SK-N-SH (cell line): ENCODE data around the gene ABLIM2.

ENCODE experiments used
- EZH2phosphoT487 ChIP-seq: fragments of 200-600 bp; sonication (generic); IDR thresholded peaks from 2 replicates; pipeline ENCODE4 v1.6.1; 2017; ENCODE audit warnings: low read depth, mixed run types, mild to moderate bottlenecking, antibody characterized with exemption, moderate library complexity, borderline replicate concordance
- RAD21 ChIP-seq: IDR thresholded peaks from 2 replicates; pipeline ENCODE4 v1.6.1; 2012; ENCODE audit warnings: mild to moderate bottlenecking, low read length
- RFX5 ChIP-seq: IDR thresholded peaks from 2 replicates; pipeline ENCODE4 v1.6.1; 2012; ENCODE audit warnings: mild to moderate bottlenecking, improper control_type of control experiment, low read length
- YY1 ChIP-seq: IDR thresholded peaks from 2 replicates; pipeline ENCODE4 v1.4.0; 2012; ENCODE audit warnings: low read depth, mild to moderate bottlenecking
- TF ChIP-seq, protein P1 (sequence below): fragments of 200-600 bp; sonication (generic); IDR thresholded peaks from 2 replicates; pipeline ENCODE4 v1.6.1; 2017; ENCODE audit warnings: antibody characterized with exemption, mild to moderate bottlenecking, moderate library complexity

DNA sequence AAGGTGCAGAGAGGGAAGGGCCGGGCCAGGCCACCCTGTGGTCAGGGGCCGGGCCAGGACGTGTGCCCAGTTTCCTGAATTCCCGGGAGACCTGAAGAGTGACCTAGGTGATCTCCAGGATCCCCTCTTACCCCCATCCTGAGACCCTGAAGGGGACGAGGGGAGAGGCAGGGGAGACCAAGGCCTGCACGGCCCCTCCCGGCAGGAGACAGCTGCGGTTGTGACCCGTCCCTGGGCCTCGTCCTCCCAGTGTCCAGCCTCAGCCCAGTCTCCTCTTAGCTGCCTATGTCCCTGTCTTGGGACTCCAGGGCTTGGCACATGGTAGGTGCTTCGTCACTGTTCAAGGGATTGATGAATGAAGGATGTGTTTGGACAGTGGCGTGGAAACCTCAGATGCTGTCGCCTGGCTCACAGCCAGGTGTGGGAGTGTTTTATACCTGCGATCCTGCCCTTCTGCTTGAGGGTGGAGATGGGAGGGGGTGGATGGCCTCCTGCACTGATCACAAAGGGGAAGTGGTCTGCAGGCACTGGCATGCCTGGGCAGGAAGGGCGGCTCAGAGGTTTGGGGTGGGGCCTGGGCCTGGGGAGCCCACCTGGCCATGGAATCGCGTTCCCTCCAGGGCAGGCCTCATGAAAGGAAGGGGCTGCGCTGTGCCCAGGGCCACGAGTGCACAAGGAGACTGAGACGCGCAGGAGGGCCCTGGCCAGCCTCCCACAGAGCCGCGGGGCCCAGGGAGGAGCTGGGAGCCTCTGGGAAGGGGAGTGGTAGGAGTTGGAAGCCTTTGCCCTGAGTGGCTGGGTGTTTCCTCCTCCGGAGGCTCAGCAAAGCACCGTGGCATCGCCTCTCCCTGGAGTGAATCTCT lies 47.4 kb upstream of the ABLIM2 start:
- TF ChIP-seq RFX5, result no peak
- TF ChIP-seq, protein P1, sequence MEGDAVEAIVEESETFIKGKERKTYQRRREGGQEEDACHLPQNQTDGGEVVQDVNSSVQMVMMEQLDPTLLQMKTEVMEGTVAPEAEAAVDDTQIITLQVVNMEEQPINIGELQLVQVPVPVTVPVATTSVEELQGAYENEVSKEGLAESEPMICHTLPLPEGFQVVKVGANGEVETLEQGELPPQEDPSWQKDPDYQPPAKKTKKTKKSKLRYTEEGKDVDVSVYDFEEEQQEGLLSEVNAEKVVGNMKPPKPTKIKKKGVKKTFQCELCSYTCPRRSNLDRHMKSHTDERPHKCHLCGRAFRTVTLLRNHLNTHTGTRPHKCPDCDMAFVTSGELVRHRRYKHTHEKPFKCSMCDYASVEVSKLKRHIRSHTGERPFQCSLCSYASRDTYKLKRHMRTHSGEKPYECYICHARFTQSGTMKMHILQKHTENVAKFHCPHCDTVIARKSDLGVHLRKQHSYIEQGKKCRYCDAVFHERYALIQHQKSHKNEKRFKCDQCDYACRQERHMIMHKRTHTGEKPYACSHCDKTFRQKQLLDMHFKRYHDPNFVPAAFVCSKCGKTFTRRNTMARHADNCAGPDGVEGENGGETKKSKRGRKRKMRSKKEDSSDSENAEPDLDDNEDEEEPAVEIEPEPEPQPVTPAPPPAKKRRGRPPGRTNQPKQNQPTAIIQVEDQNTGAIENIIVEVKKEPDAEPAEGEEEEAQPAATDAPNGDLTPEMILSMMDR, result no peak
- TF ChIP-seq YY1, result no peak
- TF ChIP-seq EZH2phosphoT487, result no peak
- TF ChIP-seq RAD21, result no peak
